Measurements from ENCODE around the gene HCFC2.
"Not testable (repeated sequence)": the region's sequence is repeated elsewhere in the genome, so short reads cannot be mapped to it uniquely, and the experiment has no call there.

The HCFC2 gene

GRCh38 chr12:104064031-104064841 is at the start of gene HCFC2:
HCFC2 (plus strand) TSS chr12:104064531; CDS start chr12:104064561, 30 bp downstream.
- DNase-seq (ENCODE audit: low spot score): peak; percentile 87

GRCh38 chr12:104021862-104022261 is 42.5 kb upstream of the HCFC2 start:
- not testable (repeated sequence) for DNase-seq (ENCODE audit: low spot score)

GRCh38 chr12:104022786-104023185 is 41.5 kb upstream of the HCFC2 start:
- no peak for DNase-seq (ENCODE audit: low spot score)

- no peak for DNase-seq (ENCODE audit: low spot score)
Measured at GRCh38 chr12:104023710-104024109, 40.6 kb upstream of the HCFC2 start.

- no peak for DNase-seq (ENCODE audit: low spot score)
Measured at GRCh38 chr12:104024348-104024747, 40.0 kb upstream of the HCFC2 start.

- peak; percentile 31 for DNase-seq (ENCODE audit: low spot score)
Measured at GRCh38 chr12:104025771-104026170, 38.6 kb upstream of the HCFC2 start.

GRCh38 chr12:104026841-104027599 is 37.3 kb upstream of the HCFC2 start:
- DNase-seq (ENCODE audit: low spot score): no peak

GRCh38 chr12:104030596-104030995 is 33.7 kb upstream of the HCFC2 start:
- DNase-seq (ENCODE audit: low spot score): not testable (repeated sequence)

- DNase-seq (ENCODE audit: low spot score): not testable (repeated sequence)
Measured at GRCh38 chr12:104036143-104036542, 28.2 kb upstream of the HCFC2 start.

GRCh38 chr12:104039769-104040168 is 24.6 kb upstream of the HCFC2 start:
- DNase-seq (ENCODE audit: low spot score): not testable (repeated sequence)

GRCh38 chr12:104042580-104042979 is 21.8 kb upstream of the HCFC2 start:
- DNase-seq (ENCODE audit: low spot score): no peak

- no peak for DNase-seq (ENCODE audit: low spot score)
Measured at GRCh38 chr12:104044158-104044557, 20.2 kb upstream of the HCFC2 start.

- no peak for DNase-seq (ENCODE audit: low spot score)
Measured at GRCh38 chr12:104046306-104046705, 18.0 kb upstream of the HCFC2 start.

GRCh38 chr12:104048162-104048561 is 16.2 kb upstream of the HCFC2 start:
- DNase-seq (ENCODE audit: low spot score): no peak

GRCh38 chr12:104048811-104049210 is 15.5 kb upstream of the HCFC2 start:
- no peak for DNase-seq (ENCODE audit: low spot score)

GRCh38 chr12:104049278-104049902 is 14.9 kb upstream of the HCFC2 start:
- DNase-seq (ENCODE audit: low spot score): peak; percentile 28

GRCh38 chr12:104049903-104050356 is 14.4 kb upstream of the HCFC2 start, which contains the start of gene GLT8D2:
GLT8D2 (minus strand) TSS chr12:104050187; CDS start chr12:104019648, 30,539 bp downstream.
- peak; percentile 30 for DNase-seq (ENCODE audit: low spot score)

- no peak for DNase-seq (ENCODE audit: low spot score)
Measured at GRCh38 chr12:104050436-104050835, 13.9 kb upstream of the HCFC2 start.

GRCh38 chr12:104054681-104055346 is 9.5 kb upstream of the HCFC2 start:
- DNase-seq (ENCODE audit: low spot score): no peak

- no peak for DNase-seq (ENCODE audit: low spot score)
Measured at GRCh38 chr12:104055686-104056388, 8.5 kb upstream of the HCFC2 start.

- no peak for DNase-seq (ENCODE audit: low spot score)
Measured at GRCh38 chr12:104056419-104056972, 7.8 kb upstream of the HCFC2 start.

All from kidney tubule cell (primary cell).